CD4-positive, alpha-beta T cell treated with Interleukin-4 for 4 hours (primary cell): Measurements from ENCODE around the gene TMPRSS4.

Source experiments
- DNase-seq: peaks from one replicate; pipeline ENCODE4 v3.0.0-alpha.2; 2020

Gene TMPRSS4

GRCh38 chr11:118157186-118157895 is 80.5 kb downstream of the TMPRSS4 start:
- no peak for DNase-seq

DNA sequence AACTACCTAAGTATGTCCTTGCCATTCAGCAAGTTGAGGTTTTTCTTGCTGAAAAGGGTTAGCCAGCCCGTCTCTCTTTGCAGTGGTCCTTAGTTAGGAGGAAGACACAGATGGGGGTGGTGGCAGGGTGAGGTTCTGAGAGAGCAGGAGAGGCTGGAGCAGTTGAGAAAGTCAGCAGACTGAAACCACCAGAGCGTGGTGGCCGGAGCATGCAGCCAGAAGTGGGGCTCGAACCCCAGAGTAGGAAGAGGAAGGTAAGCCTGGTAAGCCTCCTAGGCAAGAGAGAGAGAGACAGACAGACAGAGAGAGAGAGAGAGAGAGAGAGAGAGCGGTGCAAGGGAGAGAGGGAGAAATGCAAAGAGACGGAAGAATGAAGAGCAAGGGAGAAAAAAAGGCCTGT is 84.9 kb downstream of the TMPRSS4 start:
- DNase-seq = no peak

GRCh38 chr11:118162846-118163245 is 86.0 kb downstream of the TMPRSS4 start:
- no peak for DNase-seq

DNA sequence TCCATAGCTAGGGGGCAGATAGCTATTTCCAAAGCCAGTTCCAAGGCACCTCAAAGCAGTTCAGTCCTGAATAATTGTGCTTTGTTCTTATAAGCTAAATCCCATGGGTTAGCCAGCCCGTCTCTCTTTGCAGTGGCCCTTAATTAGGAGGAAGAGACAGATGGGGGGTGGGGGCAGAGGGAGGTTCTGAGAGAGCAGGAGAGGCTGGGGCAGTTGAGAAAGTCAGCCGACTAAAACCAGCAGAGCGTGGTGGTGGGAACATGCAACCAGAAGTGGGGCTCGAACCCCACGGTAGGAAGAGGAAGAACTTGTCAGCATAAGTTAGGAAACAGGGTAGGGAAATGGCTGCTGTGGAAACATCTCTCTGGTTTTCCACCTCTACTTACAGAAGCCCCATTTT is 86.6 kb downstream of the TMPRSS4 start:
- DNase-seq = no peak

- DNase-seq = no peak
These were observed 88.0 kb downstream of the TMPRSS4 start for GRCh38 chr11:118164885-118165284.

DNA sequence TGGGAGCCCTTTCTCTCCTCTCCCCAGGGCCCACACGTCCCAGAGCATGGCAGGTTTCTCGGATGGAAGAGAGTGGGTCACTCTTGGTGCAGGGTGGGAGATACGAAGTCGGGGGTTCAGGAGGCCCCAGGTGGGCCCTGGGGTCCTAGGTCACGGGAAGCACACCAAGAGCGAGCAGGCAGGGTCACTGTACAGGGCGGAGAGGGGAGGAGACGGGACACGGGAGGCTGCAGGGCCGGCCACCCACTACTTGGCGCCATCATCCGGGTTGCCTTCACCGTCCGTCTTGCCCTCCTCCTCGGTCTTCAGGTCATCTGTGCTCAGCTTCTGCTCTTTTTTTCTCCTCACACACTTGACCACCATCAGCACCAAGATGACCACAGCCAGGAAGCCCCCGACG is 89.8 kb downstream of the TMPRSS4 start:
- DNase-seq = no peak

DNA sequence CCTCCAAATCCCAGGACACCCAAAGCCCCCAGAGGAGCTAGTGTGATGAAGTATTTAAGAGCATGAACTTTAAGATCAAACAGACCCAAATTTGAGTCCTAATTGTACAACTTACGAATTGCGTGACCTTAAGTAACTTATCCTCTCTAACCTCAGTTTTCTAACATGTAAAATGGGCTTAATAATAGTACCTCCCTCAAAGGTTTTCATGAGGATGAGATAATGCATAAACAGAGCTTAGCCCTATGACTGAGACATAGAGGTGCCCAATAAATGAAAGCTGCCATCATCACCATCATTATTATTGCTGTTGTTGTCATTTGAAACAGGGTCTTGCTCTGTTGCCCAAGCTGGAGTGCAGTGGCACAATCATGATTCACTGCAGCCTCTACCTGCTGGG is 90.4 kb downstream of the TMPRSS4 start:
- no peak for DNase-seq

- DNase-seq = no peak
These were observed 91.0 kb downstream of the TMPRSS4 start for GRCh38 chr11:118167906-118168305.

- no peak for DNase-seq
These were observed 91.4 kb downstream of the TMPRSS4 start for GRCh38 chr11:118168316-118168715.

DNA sequence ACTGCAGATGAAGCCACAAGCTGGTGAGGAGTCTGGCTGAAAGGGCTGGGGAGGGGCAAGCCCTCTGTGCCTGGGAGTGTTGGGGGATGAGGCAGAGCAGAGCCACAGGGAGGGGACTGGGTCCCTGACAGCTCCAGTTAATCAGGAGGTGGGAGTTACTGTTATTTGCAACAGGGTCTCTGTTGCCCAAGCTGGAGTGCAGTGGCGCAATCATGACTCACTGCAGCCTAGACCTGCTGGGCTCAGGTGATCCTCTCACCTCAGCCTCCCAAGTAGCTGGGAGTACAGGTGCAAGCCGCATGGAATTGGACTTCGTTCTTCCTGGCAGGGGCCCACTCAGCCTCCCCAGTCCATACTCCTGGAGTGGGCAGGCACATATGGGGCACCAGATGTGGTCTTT is 91.9 kb downstream of the TMPRSS4 start:
- DNase-seq = no peak

- no peak for DNase-seq
These were observed 92.6 kb downstream of the TMPRSS4 start for GRCh38 chr11:118169300-118170140.

DNA sequence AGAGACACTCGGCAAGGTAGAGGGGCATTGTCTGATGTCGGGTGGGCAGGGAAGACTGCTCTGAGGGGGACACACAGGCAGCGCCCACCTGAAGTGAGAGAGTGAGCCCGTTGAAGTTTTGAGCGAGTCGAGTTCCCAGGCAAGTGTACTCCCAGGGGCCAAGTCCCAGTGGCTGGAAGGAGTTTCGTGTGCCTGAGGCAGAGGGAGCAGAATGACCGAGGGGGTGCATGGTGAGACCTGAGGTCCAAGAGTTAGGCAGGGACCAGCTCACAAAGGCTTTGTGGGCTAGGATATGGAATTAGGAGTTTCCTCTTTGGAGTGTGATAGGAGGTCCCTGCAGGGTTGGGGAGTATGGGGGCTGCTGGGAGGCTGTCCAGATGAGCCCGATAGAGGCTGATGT is 93.4 kb downstream of the TMPRSS4 start:
- DNase-seq = no peak

- DNase-seq = no peak
These were observed 94.0 kb downstream of the TMPRSS4 start for GRCh38 chr11:118170882-118171268.
